OCI-LY7 (cell line): ENCODE data around the gene MDH2.

Experiments used
- CTCF ChIP-seq: fragments of 200-600 bp; sonication (generic); conservative IDR thresholded peaks from 2 replicates; pipeline ENCODE4 v1.5.1; 2014; ENCODE audit warnings: mild to moderate bottlenecking, antibody characterized with exemption, low read length, moderate library complexity, mixed read lengths
- EZH2phosphoT487 ChIP-seq: fragments of 200-600 bp; sonication (generic); IDR thresholded peaks from 2 replicates; pipeline ENCODE4 v1.6.1; 2018; ENCODE audit warnings: low read depth, borderline replicate concordance, mild to moderate bottlenecking, mixed run types, antibody characterized with exemption, low read length, moderate library complexity, mixed read lengths

GRCh38 chr7:76065016-76065612 is 17.2 kb downstream of the MDH2 start:
- TF ChIP-seq CTCF: no peak
- no peak for TF ChIP-seq EZH2phosphoT487
